Brain pericyte (primary cell): ENCODE results near the gene CRCP.
"Not testable (repeated sequence)": the region's sequence is repeated elsewhere in the genome, so short reads cannot be mapped to it uniquely, and the experiment has no call there.

Source experiments
- DNase-seq: peaks from one replicate; pipeline ENCODE4 v3.0.0-alpha.2; 2012; ENCODE audit warnings: low read depth, low spot score

The CRCP gene

DNA sequence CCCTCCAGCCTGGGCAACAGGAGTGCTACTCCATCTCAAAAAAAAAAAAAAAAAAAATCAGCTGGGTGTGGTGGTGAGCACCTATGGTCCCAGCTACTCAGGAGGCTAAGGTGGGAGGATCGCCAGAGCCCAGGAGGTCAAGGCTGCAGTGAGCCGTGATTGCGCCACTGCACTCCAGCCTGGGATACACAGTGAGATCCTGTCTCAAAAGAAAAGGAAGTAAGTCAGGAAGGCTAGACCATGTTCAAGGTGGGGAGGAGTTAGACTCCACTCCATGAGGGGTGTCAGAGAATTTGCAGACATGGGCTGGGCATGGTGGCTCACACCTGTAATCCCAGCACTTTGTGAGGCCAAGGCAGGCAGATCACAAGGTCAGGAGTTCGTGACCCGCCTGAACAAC, 6.2 kb upstream of the CRCP start:
- not testable (repeated sequence) for DNase-seq

DNA sequence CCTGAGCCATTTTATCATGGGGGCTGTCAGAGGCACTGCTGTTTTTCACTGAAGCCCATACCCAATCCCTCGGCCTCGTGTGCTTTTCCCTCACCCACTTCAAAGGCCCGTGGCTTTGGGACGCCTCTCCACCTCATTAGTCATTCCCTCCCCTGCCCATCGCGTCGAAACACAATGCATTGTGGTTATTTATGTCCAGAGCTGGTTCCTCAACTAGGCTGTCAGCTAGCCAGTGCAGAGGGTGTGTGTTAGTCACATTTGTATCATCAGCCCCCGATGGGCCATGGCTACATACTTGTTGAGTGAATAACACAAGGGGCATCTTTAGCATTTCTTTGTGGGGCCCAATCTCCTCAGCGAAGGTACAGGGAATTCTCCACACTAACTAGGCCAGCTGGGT, 3.8 kb upstream of the CRCP start:
- DNase-seq = no peak

DNA sequence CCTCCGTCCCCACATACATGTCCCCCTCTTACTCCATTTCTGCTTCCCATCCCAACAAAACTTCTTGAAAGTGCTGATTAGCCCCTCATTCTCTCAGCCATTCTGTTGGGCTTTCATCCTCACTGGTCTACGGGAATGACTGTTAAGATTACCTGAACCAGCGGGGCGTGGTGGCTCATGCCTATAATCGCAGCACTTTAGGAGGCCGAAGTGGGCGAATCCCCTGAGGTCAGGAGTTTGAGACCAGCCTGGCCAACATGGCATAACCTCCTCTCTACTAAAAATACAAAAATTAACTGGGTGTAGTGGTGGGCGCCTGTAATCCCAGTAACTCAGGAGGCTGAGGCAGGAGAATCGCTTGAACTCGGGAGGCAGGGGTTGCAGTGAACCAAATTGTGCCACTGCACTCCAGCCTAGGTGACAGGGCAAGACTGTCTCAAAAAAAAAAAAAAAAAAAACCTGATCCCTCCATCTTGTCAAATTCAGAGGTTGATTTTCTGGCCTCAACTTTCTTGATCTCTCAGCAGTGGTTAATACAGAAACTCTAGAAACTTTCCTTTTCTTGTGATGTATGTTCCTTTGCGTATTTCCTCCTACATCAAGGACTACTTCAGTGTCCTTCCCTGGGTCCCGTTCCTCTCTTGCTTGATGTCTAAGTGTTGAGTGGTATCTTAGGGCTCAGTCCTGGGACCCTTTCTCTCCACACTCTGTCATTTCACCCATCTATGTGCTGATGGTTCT, 2.2 kb downstream of the CRCP start:
- DNase-seq = not testable (repeated sequence)

DNA sequence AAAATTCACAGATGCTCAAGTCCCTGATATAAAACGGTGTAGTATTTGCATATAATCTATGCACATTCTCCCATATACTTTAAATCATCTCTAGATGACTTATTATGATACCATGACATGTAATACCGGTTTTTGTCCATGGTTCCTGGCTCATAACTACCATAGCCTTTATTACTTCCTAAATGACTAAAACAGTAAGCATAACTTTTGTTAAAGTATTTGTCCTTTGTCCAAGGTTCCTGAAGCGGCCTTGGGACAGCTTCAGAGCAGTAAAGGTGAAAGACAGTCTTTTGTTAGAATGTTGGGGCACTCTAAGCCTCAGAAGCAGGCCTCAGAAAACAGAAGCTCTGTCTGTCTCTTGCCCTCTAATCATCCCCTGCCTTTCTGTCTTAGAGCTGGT, 4.0 kb downstream of the CRCP start:
- no peak for DNase-seq

DNA sequence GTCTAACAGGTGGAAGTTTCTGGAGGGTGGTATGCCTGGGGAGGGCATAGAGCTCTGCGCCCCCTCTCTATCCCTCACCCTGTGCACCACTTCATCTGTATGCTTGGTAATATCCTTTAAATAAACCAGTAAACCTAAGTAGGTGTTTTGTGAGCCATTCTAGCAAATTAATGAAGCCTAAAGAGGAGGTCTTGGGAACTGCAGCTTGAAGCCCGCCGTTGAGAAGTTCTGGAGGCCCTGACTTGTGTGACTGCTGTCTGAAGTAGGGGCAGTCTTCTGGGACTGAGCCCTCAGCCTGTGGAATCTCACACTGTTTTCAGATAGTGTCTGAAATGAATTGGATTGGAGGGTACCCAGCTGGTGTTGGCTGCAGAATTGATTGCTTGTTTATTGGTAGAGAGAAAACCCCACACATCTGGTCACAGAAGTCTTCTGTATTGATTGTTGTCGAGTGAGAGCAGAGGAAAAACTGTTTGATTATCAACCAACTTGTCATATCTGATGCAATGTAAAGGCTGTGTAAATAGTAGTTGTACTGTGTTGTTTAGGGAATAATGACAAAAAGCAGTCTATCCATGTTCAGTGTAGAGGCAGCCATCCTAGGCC, 4.7 kb downstream of the CRCP start:
- DNase-seq = no peak

DNA sequence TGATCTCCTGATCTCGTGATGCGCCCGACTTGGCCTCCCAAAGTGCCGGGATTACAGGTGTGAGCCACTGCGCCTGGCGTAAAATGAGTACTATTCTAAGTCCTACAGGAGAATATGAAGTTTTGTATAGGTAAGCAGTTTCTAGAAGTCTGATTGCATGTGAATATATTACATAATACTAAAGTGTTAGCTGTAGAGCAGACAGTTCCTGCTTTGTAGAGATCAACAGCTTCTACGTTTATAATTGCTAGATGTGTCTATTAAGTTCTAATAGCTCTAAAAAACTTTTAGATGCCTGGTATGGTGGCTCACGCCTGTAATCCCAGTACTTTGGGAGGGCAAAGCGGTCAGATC, 8.5 kb downstream of the CRCP start:
- no peak for DNase-seq

DNA sequence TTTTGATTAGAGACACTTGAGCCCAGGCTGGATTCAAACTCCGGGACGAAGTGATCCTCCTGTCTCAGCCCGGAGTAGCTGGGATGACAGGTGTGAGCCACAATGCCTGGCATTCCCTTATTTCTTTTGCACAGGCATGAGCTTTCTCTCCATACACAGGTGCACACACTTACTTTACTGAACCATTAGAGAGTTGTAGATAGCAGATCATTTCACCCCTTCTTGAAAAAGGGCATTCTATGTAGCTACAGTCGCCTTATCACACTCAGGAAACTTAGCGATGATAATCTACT, 9.9 kb downstream of the CRCP start:
- not testable (repeated sequence) for DNase-seq

DNA sequence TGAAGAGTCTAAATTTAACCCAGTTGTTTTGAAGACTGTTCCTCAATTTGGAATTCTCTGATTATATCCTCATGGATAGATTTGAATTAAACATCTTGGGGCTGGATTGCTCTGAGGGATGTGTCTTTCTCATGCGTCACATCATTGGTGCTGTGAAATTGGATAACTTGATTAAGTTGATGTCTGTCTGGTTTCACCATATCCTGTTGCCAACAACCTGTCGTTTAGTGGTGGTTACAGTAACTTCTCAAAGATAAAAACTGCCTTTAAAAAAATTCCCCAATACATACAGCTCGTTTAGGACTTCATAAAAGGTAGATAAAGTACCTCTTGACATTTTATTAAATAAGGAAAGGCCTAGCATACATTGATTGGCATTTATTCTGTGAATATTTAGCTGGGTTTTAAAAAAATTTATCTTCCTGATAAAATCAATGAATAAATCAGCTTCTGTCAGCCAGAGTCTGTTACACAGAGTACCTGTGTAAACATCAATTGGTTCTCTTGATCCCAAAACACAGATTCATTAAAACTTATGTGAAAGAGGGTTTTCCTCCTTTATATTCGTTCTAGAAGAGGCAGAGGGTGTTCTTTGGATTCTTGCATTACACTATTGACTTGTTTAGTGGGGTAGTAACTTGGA, 10.5 kb downstream of the CRCP start:
- DNase-seq = no peak

DNA sequence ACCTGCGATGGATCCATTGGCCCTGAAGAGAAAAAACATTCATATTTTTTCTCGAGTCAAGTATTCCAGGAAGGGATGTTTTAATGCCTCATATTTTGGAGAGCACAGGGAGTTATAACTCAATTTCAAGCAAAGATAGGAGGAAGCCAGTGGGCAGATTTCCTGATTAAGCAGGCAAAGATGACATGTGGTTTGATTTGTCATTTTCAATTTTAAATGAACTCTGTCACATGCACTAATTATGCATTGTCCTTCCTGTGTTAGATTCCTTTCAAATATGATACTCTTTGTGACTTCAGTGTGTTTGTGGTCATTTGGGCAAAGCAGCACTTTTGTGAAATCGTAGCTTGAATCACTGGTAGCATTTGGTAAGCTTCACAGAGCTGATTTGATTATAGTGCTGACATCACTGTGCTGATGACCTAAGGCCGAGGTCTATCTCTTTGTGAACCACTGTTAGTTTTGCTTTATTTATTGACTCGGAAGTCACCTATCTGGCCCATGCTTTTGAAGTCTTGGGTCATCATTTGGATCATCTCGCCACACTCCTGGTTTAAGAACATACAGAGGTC, 11.2 kb downstream of the CRCP start:
- not testable (repeated sequence) for DNase-seq

DNA sequence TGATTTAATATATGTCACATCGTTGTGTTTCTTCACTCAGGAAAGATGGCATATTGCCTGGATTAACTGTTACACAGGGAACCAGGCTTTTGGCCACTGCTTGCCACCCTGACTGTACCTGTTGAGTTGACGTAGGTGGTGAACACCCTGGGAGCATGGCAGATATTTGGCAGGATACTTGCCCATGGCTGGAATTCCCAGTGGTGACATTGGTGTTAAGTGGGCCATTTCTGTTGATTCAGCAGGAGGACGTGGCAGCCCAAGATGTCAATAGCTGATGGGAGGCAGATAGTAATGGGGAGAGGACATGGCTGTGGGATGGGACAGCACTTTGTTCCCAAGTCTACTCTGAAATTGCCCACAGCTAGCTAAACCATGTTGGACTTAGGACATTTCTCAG, 12.5 kb downstream of the CRCP start:
- DNase-seq = not testable (repeated sequence)

DNA sequence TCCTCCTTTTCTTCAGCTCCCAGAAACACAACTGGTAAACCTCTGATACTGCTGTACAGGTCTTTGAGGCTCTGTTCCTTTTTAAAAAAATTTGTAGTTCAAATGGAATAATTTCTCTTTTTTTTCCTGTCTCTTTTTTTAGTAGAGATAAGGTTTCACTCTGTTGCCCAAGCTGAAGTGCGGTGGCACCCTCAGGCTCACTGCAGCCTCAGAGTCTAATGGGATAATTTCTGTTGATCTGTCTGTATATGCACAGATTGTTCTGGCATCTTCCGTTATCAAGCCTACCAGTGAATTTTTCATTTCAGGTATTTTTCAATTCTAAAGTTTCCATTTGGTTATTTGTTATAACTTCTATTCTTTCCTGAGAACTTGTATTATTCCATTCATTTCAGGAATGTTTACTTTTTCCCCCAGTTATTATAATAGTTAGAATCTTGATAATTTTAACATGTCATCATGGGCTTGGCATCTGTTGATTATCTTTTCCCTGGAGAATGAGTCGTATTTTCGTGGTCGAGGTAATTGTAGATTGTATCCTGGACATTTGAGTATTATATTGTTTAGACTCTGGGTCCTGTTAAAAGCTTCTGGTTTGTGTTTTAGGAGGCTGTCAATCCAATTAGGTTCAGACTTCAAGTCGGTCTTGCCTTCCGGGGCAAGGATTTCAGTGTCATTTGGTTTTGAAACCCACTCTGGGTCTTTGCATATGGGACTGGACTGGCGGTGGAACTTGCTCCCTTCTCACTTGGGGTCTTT, 24.5 kb downstream of the CRCP start:
- no peak for DNase-seq

DNA sequence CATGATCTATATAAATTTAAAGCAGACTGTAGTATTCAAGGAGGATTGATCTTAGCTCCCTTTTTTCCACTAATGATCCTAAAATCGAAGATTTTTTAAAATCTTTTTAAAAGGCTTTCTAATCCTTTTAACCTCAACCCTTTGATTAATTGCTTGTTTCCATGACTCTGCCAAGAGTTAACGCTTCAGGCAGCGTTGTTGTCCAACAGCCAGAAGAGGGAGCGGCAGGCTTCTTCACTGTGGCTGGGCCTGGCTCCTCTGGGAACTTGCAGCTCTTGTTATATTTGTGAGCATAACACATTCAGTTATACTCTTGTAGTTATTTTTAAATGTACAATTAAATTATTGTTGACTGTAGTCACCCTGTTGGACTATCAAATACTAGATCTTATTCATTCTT, 26.3 kb downstream of the CRCP start:
- no peak for DNase-seq

DNA sequence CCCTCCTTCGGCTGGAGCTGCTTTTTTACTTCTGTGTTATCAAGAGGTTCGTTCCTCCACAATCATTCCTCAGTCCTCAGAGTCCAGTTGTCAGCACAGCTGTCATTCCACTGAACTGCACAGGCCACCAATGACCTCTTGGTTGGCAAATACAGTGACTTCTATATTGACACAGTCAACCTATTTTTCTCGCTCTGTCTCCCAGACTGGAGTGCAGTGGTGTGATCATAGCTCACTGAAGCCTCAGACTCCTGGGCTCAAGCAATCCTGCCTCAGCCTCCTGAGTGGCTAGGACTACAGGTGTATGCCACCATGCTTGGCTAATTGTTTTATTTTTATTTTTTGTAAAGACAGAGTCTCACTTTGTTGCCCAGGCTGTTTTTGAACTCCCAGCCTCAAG, 27.7 kb downstream of the CRCP start:
- no peak for DNase-seq

DNA sequence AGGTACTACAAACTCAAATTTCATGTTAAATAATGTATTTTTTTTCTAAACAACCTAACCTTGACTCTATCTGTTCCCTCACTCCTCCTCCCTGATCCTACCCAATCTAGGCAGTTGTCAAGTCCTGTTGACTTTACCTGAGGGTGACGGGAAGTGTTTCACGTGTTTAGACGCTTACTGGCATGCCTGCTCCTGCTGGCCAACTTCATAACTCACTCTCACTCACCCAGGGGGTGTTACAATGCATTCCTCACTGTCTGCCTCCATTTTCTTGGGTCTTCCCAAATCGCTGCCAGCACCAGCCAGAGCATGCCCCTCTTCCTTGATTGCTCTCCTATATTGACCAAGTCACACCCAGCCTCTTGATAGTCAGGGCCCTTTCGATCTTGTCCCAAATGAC, 28.3 kb downstream of the CRCP start:
- DNase-seq = no peak

DNA sequence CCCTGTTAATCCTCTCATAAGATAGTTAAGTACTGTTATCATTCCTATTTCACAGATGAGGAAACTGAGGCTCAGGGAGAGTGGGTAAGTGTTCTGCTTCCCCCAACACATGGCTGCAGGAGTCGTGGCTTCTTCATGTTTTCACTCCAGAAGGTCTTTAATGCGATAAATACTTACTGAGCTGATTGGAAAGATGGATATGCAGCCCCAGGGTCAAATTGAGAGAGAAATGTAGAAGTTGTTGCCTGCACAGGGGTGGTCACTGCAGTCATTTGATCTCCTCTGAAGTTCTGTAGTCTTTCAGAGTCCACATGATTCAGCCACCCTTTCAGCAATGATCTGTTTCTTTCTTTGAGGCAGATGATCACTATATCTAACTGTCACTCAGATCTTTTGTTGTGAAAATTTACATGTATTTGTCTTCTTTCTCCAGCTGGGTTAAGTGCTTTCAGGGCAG, 29.3 kb downstream of the CRCP start:
- DNase-seq = no peak

DNA sequence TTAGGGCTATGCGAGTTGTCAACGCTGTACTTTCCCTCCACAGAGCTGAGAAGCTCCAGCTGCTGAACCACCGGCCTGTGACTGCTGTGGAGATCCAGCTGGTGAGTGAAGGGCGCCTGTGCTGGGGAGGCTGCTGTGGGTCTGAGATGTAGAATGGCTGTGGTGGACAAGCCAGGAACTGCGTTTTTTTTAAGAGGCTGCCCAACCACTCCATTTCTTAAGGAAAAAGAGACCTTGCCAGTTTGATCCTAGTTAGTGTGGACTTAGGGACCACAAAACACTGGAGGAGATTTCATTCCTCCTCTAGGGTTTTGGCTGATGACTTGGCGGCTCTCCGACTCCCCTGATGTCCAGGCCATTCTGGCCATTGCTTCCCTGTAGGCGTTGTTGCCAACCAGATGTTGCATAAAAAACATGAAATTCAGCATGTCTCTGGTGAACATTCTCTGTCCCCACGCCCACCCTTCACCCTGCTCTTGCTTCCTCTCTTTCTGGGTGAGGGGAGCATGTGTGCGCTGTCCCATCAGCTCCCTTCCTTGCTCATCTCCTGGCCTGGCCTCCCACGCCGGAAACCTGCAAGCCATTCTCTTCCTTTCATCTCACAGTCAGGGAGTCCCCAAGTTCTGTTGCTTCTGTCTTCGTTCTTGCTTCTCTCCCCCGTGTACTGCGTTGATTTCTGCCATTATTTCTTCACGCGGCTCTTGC, 30.9 kb downstream of the CRCP start:
- DNase-seq = no peak

DNA sequence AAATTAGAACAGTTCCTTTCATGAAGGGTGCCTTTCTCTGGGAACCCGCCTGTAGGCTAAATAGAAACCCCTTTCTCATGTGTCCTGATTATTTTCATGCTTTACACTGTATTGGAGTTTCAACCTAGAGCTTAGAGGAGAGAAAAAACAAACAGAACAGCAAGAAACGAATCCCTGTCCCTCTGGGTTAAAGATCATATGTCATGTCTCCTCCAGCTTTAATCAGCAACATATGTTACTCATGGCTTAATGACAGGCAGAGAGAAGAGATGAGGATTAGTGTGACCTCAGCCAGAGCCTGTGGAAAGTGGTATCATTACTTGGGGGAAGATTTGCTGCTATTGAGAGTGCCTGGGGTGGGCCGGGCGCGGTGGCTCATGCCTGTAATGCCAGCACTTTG, 32.1 kb downstream of the CRCP start:
- DNase-seq = peak; percentile 55

DNA sequence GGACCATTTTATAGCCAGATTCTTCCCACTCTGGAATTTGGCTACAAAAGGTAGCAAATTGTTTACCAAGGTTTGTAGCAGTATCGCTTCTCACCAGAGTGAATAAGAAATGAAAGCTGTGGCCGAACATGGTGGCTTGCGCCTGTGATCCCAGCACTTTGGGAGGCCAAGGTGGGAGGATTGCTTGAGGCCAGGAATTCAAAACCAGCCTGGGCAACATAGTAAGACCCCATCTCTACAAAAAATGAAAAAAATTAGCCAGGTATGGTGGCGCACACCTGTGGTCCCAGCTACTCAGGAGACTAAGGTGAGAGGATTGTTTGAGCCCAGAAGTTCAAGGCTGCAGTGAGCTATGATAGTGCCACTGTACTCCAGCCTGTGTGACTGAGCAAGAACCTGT, 33.0 kb downstream of the CRCP start:
- DNase-seq = not testable (repeated sequence)

DNA sequence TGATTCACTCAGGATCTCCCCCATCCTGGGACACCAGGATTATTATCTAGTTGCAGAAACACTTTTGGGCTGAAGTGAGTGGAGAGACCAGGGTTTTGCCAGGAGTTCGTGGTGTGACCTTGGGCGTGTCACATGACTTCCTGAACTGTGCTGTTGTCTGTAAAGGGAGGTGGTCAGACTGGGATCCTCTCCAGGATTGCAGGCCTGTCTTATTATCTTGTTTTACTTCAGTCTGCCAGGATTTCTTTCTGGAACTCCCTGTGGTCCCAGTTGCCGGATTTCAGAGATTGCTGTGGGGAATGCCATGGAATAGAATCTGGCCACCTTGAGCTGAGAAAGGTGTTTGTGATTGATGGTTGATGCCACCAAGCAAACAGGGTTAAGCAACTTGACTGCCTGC, 35.8 kb downstream of the CRCP start:
- no peak for DNase-seq

DNA sequence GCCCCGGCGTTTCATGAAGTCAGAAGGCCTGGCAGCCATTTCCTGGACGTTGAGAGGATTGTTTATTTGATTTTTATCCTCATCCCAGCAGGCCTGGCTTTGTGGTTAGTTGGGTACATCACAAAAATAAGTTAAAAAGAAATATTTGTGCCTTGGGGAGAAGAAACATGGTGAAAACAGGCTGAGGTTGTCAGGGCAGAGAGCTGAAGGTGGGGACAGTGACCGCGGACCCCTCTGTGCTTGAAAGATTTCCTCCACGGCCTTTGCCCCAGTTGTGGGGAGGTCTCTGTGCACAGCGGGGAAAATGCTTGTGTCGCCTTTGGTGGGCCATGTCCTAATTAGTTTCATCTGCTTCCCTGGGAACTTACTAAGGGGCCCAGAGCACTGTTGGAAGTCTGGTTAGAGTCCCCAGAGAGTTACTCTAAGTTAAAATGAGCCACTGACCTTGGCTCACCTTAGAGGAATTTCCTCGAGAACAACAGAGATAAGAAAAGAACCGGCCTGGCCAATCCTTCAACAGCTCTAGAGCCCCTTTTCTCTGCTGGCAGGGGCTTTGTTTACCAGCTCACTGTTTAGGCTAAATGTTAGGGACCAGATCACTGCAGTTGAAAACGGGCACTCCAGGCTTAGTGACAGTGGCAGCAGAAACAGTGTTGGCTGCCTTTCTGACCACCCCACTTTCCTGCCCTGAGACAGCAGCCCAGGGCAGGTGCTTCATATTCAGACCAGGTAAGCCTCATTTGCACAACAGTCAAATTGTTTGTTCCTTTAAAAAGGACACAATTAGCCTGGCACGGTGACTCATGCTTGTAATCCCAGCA, 37.9 kb downstream of the CRCP start:
- peak; percentile 74 for DNase-seq

DNA sequence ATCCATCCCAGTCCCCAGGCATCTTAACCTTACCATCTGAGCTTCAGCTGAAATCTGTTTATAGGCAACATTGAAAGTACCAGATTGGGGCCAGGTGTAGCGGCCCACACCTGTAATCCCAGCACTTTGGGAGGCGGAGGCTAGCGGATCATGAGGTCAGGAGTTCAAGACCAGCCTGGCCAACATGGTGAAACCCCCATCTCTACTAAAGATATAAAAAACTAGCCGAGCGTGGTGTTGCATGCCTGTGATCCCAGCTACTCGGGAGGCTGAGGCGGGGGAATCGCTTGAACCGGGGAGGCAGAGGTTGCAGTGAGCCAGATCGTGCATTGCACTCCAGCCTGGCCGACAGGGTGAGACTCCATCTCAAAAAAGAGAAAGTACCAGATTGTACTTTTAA, 39.0 kb downstream of the CRCP start:
- no peak for DNase-seq
